DMS114 treated with DMSO at 0.1 percent for 48 hours (cell line): ENCODE measurements around the gene PTGFRN.

Source experiments
- DNase-seq: peaks from one replicate; lab custom pipeline; 2025; ENCODE audit not compliant: unreplicated experiment; lab: John Stamatoyannopoulos, UW

The PTGFRN gene

DNA sequence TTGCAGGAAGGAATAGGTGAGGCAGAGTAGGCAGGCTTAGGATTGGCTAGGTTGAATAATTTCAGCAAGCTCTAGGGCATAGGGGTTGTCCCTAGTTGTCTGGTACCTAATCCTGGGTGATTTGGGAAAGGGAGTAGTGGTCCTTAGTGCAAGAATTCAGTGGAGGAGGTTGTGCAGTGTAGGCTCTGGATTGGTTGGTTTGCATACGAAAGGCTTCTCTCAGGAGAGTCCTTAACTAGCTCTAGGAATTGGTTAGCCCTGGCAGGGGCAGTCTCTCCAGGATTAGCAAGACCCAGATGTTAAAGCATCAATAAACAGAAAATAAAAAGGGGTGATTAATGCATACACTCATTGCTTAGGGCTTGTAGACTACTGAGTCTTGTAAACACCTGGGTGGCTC, 82.2 kb downstream of the PTGFRN start:
- no peak for DNase-seq

DNA sequence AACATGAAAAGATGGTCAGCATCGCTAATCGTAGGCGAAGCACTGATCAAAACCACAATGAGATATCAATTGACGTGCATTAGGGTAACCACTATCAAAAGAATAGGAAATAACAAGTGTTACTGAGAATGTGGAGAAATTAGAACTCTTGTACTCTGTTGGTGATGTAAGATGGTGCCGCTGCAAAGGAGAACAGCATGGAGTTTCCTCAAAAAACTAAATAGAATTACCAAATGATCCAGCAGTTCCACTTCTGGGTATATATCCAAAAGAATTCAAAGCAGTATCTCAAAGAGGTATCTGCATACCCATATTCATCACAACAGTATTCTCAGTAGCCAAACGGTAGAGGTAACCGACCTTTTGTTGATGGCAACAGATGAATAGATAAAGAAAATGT, 83.6 kb downstream of the PTGFRN start:
- DNase-seq, result no peak

DNA sequence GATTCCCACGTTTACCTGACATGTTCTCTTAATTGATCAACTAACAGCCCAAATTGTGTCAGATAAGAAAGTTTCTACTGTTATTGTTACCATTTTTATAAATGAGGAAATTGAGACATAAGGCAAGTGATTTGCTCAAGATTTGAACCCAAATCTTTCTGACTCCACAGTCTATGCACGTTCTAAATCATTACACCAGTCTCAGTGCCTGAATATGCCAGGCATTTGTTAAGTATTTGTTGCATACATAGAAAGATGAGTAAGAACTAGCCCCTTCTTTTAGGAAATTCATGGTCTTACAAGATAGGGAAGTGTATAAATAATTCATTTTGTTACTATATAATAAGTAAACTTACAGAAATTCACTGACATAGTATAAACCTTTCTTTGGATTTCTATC, 84.7 kb downstream of the PTGFRN start:
- no peak for DNase-seq

DNA sequence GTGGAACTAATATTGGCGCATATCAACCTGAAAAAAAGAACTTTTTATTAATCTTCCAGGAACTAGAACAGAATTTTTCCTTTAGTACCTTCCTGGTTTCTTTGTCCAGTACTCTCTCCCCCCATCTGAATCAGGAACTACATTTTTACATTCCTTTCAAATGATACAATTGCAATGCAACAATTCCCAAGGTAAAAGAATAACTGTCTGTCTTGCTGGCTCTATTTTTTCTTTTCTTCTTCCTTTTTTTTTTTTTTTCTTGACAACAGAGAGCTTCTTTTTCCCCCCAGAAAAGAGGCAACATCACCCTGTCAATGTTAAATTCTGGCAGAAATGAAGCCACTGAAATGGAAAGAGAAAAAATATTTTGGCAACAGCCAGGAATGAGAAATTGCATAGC, 87.3 kb downstream of the PTGFRN start:
- DNase-seq, result no peak

DNA sequence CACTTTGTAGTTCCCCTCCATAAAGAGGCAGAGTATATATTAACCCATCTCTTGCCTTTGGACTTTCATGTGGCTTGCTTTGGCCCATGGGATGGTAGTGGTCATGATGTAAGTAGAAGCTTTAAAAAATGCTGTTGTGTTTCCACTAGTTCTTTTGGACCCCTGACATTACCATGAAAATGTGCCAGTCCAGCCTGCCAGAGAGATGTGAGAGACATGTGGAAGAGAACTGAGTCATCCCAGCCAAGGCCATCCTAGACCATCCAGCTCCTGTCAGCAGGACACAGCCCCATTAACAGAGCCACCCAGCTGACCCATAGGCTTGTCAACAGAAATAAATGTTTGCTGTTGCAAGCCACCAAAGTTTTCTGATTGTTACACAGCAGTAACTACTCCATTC, 87.9 kb downstream of the PTGFRN start:
- DNase-seq, result no peak

DNA sequence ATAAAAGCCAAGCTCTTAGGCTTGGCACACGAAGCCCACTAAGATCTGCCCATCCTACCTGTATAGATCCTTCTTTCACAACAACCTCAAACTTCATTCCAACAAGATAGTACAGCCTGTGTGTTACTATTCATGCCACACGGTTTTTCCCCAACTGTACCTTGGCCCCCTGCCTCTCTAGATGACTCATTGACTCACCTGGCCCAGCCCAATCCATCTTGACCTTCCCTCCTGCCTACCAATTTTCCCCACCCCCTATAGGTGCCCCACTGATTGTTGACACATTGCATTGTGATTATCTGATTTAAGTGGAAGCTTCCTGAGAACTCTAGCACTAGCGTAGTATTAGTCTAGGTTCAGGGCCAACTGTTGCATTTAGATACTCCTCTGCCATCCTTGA, 89.9 kb downstream of the PTGFRN start:
- no peak for DNase-seq

DNA sequence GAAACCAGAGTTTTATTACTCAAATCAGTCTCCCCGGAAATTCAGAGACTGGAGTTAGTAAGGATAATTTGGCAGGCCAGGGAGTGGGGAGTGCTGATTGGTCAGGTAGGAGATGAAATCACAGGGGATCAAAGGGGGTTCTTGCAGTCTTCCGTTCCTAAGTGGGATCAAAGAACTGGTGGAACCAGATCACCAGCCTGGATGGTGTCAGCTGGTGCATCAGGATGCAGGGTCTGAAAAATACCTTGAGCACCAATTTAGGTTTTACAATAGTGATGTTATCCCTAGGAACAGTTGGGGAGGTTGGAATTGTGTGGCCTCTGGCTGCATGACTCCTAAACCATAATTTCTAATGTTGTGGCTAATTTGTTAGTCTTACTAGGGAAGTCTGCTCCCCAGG, 90.4 kb downstream of the PTGFRN start:
- DNase-seq, result no peak

DNA sequence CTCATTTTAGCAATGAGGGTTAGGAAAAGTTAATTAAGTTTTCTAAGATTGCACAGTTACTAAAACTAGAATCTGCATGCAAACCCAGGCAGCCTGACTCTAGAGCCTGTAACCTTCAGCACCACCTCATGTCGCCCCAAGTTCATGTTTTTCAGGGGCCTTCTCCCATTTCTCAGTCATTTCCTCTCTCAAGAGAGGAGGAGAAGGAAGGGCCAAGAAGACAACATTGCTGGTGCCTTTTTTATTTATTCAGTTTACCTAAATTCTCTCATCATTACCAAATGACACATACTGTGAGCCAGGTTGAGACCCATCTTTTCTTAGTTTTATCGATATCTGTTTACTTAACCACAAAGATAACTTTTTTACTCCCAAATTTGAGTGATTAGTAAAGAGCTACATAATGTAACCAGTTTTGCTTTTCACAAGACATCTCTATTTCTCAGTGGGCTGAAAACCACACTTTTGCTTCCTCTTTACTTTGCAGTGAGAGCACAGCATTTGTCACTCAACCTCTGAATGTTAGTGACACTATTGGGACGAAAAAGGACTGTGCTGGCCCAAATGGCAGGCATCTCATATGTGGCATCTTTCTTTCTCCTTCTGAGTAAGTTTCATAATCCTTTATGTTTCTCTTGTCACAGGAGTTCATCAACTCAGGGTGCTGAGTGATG, 91.7 kb downstream of the PTGFRN start, which contains the start of gene CD101:
TSS of gene CD101 (plus strand) at position 507 of the 674 bp plus-strand sequence. CDS start at position 565, 58 bp downstream.
- no peak for DNase-seq

DNA sequence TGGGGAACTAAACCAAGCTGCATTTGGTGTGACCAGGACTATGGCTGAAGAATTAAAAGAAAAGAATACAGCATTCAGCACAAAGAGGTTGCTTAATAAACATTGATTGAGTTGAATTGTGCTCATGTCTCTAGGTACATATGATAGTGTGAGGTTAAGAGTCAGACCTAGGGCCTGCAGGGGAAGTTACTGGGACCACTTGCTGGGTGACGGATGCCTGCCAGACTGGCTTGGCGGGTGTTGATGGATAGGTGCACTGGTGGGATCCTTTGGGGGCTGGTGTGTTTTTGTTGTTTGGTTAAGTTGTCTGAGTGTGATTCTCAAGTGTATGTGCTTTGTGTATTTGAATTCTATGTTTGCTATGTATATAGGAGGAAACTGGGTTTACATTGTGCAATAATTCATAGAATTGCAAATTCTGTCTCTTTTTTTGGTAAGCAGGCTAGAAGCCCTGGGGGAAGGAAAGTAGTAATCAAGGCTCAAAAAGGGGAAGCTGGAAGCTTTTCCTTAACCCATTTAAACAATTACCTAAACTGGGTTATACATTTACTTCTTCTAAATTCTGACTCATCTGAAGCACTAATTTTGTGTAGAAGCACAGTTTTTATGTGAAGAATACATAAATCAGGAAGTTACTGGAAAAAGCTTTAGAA, 93.6 kb downstream of the PTGFRN start:
- no peak for DNase-seq

DNA sequence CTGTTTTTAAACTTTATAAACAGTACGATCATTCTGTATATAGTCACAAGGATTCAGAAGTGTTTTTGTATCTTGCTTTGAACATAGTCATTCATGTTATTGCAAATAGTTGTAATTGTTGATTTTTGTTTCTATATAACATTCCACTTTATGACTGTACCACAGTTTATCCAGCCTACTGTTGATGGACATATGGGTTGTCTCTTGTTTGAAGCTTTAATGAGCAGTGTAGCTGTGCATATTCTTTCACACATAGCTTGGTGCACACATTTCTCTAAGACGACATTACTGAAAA, 98.0 kb downstream of the PTGFRN start:
- no peak for DNase-seq

DNA sequence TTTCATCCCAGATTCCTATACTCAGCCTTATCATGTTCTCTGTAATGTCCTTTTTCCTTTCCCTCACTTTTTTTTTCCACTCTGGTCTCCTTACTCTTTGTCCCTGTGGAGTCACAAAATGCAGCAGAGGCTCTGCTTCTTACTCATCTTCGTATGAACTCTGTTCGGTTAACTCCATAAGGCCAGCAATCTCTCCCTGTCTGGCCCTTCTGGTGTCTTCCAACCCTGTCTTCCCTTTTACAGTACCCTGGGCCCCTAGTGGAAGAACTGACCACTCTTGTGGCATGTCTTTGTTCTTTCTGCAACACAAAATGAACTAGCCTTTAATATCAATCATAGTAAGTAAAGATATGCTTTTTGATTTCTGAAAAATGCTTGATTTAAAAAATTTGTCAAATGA, 98.9 kb downstream of the PTGFRN start:
- DNase-seq, result no peak

DNA sequence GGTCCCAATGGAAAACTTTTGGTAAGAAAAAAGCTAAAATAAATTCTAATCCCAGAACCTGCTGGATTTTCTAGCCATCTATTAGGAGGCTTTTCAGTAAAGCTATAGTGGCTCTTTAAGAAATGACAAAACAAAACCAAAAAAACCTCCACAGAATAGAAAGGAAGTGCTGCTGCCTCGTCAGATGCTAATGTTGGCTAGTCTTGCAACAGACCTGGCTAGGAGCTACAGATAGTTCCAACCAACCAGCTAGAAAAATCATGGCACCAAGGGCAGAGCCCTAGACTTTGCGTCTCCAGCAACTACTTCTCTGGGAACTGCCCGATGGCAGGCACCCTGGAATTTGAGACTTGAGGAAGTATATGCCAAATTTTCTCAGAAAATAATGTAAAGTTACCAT, 99.4 kb downstream of the PTGFRN start:
- DNase-seq, result no peak

DNA sequence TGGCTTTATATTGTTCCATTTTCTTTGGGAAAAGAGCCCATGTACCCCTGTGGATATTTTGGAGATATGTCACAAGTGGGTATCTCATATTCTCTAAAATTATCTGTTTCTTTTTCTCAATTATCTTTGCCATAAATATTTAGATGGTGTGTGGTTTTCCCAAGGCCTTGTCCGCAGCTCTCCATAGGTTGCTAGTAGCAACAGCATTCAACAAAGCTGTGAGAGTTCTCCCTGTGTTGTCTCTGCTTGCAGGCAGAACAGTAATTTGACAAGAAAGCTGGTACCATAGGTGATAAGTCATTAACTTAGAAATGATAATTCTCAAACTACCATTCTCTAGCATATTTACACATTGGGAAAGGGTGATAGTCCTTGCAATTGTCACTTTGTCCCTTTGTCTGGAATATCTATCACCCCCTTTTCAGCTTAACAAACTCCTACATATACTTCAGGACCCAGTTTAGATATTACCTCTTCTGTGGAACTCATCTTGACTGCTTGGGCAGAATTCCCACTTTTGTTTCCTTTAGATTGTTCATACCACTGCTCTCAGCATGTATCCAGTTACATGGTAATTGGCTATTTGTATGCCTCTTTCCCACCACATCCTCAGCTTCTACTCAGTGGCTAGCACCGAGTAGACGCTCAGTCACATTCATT, 100.7 kb downstream of the PTGFRN start:
- DNase-seq, result no peak

DNA sequence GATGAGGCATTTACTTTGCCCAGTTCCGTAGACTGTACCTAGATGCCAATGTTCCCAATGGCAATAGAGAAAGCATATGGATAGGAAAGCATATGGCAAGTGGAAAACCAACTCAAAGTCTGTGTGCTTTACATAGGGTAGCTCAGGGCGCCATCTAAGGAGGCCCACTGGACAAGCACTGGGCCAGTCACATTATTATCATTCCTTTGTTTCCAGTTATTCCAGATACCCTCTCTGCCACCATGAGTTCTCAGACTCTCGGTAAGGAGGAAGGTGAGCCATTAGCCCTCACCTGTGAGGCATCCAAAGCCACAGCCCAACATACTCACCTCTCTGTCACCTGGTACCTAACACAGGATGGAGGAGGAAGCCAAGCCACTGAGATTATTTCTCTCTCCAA, 101.6 kb downstream of the PTGFRN start:
- DNase-seq, result no peak

DNA sequence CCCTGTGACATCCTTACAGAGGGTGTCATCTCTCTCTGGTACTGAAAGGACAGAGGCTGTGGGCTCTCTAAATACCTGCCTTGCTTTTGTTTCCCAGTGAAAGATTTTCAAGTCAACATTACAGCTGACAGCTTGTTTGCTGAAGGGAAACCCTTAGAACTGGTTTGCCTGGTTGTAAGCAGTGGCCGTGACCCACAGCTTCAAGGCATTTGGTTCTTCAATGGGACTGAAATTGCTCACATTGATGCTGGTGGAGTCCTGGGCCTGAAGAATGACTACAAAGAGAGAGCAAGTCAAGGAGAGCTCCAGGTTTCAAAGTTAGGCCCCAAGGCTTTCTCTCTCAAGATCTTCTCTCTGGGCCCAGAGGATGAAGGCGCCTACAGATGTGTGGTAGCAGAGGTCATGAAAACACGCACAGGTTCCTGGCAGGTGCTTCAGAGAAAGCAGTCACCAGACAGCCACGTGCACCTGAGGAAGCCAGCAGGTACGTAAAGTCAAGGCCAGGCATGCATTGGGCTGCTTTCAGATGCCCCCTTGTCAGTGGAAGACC, 103.7 kb downstream of the PTGFRN start:
- DNase-seq, result no peak

DNA sequence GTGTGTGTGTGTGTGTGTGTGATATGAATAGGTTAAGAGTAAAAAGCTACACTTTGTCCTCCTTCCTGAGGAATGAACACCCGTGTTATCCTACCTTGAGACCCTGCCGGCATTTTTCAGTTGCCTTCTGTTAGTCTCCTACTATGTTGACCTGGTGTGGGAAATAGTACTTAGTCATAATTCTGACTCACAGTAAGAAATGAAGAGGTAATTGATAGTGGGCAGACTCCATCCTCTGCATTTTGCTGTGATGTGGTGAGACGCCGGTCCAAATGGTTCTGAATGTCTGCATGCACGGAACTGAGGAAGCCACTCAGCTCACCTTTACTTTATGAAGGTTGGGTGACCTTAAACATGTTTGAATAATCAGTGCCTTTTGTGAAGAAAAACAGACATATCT, 104.5 kb downstream of the PTGFRN start:
- no peak for DNase-seq

DNA sequence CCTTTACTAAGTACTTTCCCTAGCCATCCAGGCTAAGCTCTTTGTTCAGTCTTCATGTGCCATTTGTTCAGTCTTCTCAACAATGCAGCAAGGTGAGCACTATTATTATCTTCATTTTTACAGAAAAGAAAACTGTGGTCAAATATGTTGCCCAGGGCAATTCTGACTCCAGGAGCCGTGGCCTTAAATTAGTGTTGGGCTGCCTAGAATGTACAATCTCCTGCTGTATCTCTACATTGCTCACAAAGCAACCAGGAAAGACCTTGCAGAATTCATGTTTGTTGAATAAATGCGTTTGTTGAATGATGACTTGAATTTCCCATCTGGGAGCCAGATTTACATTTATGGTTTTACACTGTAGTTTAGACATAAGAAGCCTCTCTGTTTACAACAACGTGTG, 106.0 kb downstream of the PTGFRN start:
- no peak for DNase-seq

DNA sequence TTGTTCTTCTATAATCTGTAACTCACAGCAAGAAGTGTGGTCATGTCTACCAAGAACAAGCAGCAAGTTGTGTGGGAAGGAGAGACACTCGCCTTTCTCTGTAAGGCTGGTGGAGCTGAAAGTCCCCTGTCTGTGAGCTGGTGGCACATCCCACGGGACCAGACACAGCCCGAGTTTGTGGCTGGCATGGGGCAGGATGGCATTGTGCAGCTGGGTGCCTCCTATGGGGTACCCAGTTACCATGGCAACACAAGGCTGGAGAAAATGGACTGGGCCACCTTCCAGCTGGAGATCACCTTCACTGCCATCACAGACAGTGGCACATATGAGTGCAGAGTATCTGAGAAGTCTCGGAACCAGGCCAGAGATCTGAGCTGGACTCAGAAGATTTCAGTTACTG, 107.3 kb downstream of the PTGFRN start:
- DNase-seq, result no peak

DNA sequence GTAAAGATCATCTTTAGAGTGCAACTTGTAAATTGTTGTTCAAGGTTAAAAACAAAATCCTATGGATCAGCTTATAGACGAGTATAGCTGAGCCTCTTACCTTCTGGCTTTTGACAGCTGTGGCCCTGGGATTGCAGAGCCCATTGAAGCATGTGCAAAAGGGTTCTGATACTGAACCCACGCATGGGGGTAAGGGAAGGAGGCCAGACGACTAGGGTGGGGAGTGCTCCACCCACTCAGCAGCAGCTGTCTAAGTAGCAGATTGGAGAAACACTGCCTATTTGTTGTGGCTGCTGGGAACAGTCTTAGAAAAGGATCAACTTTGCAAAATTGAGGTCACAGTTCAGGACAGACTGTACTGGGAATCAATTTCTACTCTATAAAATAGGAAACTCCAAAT, 107.9 kb downstream of the PTGFRN start:
- no peak for DNase-seq

DNA sequence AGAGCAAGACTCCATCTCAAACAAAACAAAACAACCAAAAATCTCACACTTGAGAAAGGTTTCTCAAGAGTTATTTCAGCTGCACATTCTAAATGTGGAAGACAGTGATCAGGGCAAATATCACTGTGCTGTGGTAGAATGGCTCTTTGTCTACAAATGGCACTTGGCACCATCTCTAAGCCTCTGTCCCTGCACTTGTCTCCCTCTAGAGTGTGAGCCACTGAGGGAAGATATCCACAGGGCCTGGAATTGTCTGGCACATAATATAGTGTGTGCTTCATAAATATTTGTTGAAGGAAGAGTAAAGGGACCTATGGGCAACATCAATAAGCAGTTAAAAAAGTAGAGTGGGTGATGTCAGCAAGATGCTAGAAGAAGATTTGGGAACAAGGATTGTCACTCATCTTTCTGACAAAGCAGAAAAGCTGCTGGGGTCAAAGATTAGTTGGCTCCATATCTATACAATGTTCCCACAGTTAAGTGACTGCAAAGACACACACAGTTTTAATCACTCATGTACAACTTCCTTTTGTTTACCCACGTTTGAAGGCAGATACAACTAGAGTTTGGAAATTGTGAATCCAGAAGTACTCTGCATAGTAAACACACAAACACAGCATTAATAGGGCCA, 110.9 kb downstream of the PTGFRN start:
- DNase-seq, result no peak

DNA sequence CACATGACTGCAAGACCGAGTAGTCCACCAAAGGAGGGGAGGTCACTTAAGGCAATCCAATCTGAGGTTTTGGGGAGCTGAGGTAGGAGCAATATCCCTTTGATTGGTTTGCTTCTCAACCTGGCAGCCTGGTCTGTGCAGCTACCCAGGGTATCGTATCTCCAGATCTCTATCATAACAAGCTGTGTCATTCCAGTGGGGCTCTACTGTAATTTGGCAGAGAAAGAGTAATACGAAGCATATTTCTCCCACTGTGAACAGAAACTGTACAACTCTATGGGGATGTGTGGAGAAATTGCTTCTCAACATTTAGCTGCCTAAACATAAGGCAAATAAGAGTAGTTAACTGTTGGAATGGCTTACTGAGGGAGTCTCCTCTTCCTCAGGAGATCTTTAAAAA, 112.4 kb downstream of the PTGFRN start:
- no peak for DNase-seq

DNA sequence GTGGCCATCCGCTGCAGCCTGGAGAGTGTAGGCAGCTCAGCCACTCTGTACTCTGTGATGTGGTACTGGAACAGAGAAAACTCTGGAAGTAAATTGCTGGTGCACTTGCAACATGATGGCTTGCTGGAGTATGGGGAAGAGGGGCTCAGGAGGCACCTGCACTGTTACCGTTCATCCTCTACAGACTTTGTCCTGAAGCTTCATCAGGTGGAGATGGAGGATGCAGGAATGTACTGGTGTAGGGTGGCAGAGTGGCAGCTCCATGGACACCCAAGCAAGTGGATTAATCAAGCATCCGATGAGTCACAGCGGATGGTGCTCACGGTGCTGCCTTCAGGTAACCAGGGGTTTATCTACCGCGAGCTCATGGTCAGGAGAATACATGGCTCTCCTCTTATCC, 115.9 kb downstream of the PTGFRN start:
- DNase-seq, result no peak
